WTC11 (cell line): ENCODE results near the gene CC2D1A.

ENCODE experiments used
- AFF4 ChIP-seq: sonication (generic); formaldehyde crosslinking; IDR thresholded peaks from 2 replicates; pipeline ENCODE4 v1.8.1; 2023; ENCODE audit warnings: mild to moderate bottlenecking, missing genetic modification reagents, borderline replicate concordance
- ATF3 ChIP-seq: sonication (generic); formaldehyde crosslinking; conservative IDR thresholded peaks from 2 replicates; pipeline ENCODE4 v1.8.1; 2022; ENCODE audit warnings: mild to moderate bottlenecking, missing genetic modification reagents
- CBFB ChIP-seq: sonication (generic); formaldehyde crosslinking; IDR thresholded peaks from 2 replicates; pipeline ENCODE4 v1.8.1; 2022; ENCODE audit warnings: mild to moderate bottlenecking, low read depth, missing genetic modification reagents
- CTCF ChIP-seq: fragments of 200-600 bp; IDR thresholded peaks from 2 replicates; pipeline ENCODE4 v1.8.0; 2022; ENCODE audit warnings: antibody characterized with exemption
- E2F5 ChIP-seq: sonication (generic); formaldehyde crosslinking; IDR thresholded peaks from 2 replicates; pipeline ENCODE4 v1.8.1; 2022; ENCODE audit warnings: mild to moderate bottlenecking, moderate library complexity, missing genetic modification reagents
- ESRRA ChIP-seq: sonication (generic); formaldehyde crosslinking; IDR thresholded peaks from 2 replicates; pipeline ENCODE4 v1.8.1; 2022; ENCODE audit warnings: mild to moderate bottlenecking, missing genetic modification reagents, borderline replicate concordance
- MLX ChIP-seq: sonication (generic); formaldehyde crosslinking; IDR thresholded peaks from 2 replicates; pipeline ENCODE4 v1.8.1; 2023; ENCODE audit warnings: mild to moderate bottlenecking, missing genetic modification reagents, moderate library complexity
- NFE2L1 ChIP-seq: sonication (generic); formaldehyde crosslinking; IDR thresholded peaks from 2 replicates; pipeline ENCODE4 v1.8.1; 2023; ENCODE audit warnings: missing genetic modification reagents
- SP1 ChIP-seq: sonication (generic); formaldehyde crosslinking; conservative IDR thresholded peaks from 2 replicates; pipeline ENCODE4 v1.8.1; 2022; ENCODE audit warnings: missing genetic modification reagents
- TP53 ChIP-seq: sonication (generic); formaldehyde crosslinking; IDR thresholded peaks from 2 replicates; pipeline ENCODE4 v1.8.1; 2023; ENCODE audit warnings: mild to moderate bottlenecking, missing genetic modification reagents
- USF1 ChIP-seq: sonication (generic); formaldehyde crosslinking; IDR thresholded peaks from 2 replicates; pipeline ENCODE4 v1.8.0; 2022; ENCODE audit warnings: mild to moderate bottlenecking, missing genetic modification reagents
- USF2 ChIP-seq: sonication (generic); formaldehyde crosslinking; IDR thresholded peaks from 2 replicates; pipeline ENCODE4 v1.8.1; 2023; ENCODE audit warnings: mild to moderate bottlenecking, missing genetic modification reagents, moderate library complexity

GRCh38 chr19:13869281-13869680, 36.7 kb upstream of the CC2D1A start:
- TF ChIP-seq CBFB (CRISPR knock-in tag) (no peak), CTCF (no peak), MLX (CRISPR knock-in tag) (no peak), TP53 (no peak), USF2 (CRISPR knock-in tag) (no peak), NFE2L1 (CRISPR knock-in tag) (no peak), SP1 (CRISPR knock-in tag) (no peak), ESRRA (no peak), E2F5 (CRISPR knock-in tag) (no peak), USF1 (no peak), AFF4 (CRISPR knock-in tag) (no peak), ATF3 (CRISPR knock-in tag) (no peak)
